Skeletal muscle cell (primary cell): ENCODE data around the gene SHROOM3.

ENCODE experiments used
- DNase-seq: peaks from one replicate; pipeline ENCODE4 v3.0.0-alpha.2; 2010; ENCODE audit warnings: low read depth
- H3K4me3 ChIP-seq: 2 replicates; pipeline ENCODE4 v1.5.1; 2011; ENCODE audit warnings: low read depth, mild to moderate bottlenecking, control low read depth, low read length, moderate library complexity

SHROOM3 gene

DNA sequence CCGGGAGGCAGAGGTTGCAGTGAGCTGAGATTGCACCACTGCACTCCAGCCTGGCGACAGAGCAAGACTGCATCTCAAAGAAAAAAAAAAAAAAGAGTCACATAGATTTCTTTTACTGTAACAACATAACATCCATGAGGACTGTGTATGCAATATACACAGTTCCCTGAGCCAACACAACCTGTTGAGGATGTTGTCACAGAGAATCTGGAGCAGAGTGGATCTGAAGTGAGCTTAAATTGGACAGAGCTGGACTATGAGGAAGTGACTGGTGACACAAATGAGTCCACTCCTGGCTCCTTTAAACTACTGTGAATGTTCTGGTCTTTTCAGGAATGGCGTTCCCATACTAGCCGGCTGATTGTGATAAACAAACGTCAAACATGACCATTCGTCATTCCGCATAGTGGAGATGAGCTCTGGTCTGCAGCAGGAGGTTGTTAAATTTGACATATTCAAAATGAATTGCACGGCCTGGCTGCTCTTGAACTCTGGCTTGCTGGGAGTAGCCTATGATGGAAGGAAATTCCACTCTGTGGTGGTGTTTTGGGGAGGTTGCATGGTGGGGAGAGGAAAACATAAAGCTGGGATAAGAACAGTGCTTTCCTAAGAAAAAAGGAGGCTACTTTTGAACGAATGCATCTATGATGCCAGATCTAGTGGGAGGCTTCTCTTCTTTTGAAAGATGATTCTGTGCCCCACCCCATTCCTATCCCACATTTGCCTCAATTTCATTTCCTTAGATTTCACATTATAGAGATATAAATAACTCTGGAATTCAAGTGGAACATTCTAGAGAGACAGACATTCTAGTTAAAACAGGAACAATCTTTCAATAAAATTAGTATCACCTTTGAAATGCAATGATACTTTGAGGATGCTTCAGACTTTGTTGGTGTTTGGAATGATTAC, 149.5 kb downstream of the SHROOM3 start:
- no peak for DNase-seq
- H3K4me3 ChIP-seq, result no peak overlapping the region

DNA sequence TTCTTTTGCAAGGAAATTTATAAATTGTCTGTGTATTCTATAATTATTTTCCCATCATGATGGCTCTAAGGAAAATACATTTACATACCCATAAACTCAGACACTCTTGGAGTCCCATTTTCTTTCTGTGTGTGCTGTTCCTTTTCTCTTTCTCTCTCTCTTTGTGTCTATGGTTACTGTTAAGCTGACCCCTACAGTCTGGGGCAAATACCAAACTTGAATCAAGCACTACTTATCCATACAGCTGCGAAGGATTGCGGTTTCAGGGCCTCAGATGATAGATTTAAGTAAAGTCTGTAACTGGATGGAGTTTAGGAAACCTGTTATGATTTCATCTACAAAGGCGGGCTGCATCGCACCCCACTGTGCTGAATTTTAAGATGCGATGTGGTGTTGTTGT, 150.2 kb downstream of the SHROOM3 start:
- no peak overlapping the region for H3K4me3 ChIP-seq
- no peak for DNase-seq

DNA sequence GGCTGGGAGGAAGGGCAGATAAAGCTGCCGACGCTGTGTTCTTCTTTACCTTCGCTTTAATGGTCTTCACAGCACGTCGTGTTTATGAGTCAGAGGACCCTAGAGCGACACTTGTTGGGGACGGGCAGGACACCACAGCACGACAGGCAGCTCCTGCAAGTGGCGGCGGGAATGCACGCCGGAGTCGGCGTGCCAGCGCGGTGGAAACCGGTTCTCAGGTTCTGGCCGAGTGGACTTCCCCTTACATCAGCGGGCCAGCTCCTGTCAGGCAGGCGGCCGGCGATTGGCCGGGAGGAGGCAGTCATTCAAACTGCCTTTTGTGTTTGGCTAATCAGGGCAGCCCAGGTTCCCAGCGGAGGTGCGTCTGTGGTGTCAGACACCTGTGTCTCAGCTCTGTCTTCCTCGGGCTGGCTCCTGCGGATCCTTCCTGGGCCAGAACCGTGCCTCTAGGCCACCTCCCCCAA, 150.9 kb downstream of the SHROOM3 start:
- no peak for DNase-seq
- H3K4me3 ChIP-seq, result peak overlapping the region; percentile 32

DNA sequence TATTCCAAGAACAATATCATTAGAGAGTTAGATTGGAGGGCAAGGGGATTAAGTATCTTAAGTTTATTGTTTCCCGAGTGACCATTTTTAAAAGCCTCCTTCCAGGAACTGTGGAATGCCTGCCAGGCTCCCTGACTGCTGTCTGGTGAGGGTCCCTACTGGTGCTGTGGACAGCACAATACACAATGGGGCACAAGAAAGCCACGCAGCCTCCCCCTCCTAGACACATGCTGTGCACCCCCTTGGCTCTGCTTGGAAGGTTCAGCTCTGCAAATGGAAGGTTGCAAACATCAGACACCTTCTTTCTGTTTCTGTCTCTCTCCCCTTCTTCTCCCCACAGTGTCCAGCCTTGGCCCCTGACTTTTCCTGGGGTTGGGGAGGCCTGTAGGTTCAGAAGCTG, 153.2 kb downstream of the SHROOM3 start:
- H3K4me3 ChIP-seq, result no peak overlapping the region
- no peak for DNase-seq

DNA sequence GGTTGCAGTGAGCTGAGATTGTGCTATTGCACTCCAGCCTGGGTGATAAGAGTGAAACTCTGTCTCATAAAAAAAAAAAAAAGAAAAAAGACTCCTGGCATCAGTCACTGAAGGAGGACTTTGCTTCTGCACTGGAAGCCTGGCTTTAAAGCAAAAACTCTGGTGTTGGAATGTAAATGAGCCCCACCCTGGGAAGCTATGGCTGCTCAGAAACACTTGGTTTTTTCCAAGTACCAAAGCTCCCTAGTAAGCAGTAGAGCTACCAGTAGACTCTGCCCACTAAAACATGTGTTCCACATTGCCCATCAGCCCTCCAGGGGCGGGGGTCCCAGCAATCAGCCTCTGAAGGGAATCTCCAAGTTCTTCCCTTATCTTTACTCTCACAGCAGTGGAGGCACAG, 154.4 kb downstream of the SHROOM3 start:
- no peak for DNase-seq
- H3K4me3 ChIP-seq, result no peak overlapping the region

DNA sequence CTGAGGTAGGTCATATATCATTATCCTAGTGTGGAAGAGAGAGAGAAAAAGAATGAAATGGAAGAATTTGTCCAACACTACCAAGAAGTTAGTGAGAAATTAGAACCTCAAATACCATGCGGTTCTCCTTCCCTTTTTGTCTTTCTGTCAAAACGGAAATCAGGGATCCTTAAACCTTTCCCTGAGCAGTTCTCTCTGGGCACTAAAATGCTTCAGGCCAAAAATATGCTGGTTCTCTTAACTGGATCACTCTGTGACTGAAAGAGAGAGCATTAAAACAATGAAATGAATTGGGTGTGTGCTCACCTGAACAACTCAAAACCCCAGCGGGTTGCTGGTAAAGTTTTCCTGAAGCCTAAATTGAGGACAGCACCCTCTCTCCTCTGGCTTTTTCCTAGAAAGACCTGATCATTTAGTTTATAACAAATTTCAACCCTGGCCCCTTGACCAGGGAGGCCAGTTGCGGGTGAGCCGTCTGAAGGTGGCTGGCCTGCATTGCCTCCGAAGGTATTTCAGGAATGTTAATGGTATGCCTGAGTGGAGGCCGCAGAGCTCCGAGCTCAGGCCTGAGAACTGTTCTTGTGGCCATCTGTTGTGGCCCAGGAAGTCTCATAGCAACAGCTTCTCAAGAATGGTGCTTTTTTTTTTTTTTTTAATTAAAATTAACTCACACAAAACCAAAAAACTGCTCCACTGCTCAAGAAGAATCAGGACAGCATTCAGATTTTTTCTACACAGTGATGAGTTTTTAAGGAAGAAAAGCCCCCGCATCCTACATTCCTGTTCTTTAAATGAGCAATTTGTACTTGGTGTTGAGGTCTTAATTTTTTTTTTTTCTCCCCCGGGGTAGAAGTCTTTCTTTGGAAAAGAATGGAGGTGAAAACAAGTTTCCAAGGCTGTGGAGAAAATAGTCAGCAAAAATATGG, 155.1 kb downstream of the SHROOM3 start:
- peak; percentile 69 for DNase-seq
- no peak overlapping the region for H3K4me3 ChIP-seq

DNA sequence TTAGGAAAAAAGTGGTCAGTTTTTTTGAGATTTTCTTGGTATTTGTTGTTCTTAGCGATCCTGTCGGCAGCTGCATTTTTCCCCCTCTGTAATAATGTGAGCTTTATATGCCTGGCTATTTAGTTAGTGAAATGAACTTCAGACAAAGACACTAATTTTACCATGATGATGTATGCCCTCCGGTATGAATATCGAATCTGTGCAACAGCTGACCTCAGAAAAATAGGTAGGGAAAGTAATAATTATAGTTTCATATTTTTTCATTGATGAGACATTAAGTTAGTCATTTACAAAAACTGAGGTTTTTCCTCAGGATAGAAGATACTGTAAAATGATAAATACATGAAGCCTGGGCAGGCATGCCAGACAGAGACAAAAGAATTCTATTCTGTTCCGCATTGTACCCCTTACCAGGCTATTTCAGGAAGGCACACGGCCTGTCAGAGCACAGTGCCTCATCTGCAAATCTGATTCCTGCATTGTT, 155.8 kb downstream of the SHROOM3 start:
- no peak overlapping the region for H3K4me3 ChIP-seq
- no peak for DNase-seq

DNA sequence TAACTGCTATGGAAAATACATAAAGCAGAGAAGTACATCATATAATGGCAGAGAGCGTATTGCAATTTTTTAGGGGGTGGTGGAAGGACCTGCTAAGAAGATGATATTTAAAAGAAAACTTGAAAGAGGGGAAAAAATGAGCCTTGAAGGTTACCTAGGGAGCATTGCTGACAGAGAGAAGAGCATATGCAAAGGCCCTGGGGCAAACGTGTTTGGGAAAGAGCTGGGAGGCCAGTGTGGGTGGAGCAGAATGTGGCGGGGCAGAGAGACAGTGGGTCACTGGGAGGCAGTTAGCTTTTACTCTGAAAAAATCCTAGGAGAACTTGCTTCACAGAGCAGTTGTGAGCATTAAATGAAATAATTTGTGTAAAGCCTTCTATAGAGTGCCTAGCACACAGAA, 157.0 kb downstream of the SHROOM3 start:
- H3K4me3 ChIP-seq, result no peak overlapping the region
- no peak for DNase-seq

DNA sequence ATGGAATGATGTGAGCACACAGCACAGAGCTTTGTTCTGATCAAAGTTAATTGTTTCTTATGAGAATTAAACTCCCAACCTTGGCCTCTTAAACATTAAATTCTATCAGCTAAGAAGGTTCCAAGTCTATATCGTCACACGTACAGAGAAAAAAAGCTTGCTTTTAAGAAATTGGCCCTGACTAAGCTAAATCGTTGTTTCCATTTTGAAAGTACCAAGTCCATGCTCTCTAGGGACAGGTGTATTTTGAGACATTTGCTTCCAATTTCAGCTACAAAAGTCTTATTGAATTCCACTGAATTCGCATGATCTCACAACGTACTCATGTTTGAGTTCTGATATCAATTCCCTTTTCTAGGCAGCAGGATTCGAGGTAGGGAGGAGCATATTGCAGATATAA, 157.4 kb downstream of the SHROOM3 start:
- no peak for DNase-seq
- no peak overlapping the region for H3K4me3 ChIP-seq

DNA sequence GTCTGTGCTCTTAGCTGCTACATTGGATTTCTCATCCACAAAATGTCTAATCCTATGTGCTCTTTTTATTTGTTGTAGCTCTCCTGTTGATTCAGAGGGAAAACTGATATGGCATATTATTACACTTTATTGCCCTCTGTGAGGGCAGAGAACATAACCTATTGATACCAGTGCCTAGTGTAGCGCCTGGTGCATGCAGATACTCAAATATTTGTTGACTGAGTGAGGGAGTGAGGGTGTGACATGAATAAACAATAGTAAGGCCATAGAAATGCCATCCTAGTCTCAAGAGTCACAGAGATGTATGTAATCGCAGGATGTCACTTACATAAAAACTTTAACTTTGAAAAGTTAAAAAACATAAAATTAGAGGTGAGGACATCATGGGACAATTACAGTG, 159.1 kb downstream of the SHROOM3 start:
- no peak overlapping the region for H3K4me3 ChIP-seq
- no peak for DNase-seq

DNA sequence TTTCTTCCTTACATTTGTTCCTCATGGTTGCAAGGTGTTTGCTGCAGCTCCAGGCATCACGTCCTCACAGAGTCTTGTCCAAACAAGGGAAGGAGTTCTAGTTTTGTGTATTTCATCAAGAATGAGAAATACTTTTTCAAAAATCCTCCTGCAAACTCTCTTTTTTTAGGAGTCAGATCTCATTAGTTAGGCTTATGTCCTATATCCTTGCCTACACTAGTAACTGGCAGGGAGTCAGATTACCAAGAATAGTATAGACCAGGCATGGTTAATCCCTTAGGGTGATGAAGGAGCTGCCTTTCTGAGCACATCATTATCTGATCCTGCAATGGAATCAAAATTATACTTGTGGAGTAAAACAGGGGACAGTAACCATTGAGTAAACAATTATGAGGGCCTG, 160.4 kb downstream of the SHROOM3 start:
- no peak for DNase-seq
- H3K4me3 ChIP-seq, result no peak overlapping the region

DNA sequence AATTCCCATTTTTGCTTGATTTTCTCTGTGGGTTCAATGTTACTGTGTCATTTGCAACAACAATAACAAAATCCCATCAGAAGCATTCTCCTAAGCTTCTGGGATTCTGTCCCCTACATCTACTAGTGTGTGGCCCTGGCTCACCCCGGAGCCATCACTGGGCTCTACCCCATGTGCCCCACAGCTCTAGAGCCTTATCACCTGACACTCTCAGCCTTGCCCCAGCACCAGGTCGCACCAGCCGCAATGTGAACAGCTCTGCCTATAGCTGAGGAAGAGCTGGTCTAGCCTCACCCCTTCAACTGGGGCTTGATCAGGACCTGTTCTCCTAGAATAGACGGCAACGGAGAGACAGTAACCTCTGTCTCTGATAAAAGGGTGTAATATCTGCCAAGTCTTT, 161.7 kb downstream of the SHROOM3 start:
- no peak overlapping the region for H3K4me3 ChIP-seq
- DNase-seq, result no peak

DNA sequence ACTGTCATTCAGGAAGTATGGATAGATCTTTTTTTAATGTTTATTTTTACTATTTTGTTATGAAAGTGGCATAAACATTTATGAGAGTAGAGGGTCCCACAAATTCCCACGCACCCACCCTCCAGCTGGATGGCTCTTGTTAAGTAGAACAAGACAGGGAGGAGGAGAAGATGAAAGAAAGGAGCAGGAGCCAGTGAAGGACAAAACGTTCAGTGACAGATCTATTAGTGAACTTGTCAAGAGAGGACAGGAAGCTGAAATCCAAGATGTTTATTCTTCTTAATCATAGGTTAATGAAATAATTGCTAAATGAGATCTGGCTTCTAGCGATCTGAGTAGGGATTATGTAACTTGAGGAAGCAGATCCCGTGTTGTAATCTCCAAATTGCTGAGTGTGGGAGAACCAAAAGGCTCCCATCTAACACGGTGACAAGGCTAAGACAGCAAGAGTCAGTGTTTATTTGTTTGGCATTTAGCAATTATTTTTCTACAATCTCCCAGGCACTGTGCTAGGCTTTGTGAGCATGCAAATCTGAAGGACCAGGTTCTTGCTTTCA, 162.5 kb downstream of the SHROOM3 start:
- no peak for DNase-seq

DNA sequence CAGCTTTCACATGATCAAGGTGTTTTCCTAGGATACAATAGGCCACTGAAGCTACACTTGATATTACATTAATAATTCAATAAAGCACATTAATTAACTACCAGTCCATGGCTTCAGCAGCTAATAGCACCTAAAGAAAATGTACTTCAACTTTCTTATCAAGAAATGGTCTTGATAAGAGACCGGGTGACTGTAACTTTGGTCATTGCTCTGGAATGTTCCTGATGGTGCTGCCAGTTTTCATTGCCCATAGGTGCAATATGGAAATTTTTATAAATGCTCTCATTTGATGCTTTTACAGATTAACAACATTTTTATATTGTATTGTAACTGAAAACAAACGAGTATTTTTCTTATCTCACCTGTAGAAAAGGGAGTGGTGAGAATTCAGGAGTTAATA, 165.4 kb downstream of the SHROOM3 start:
- DNase-seq, result no peak
- H3K4me3 ChIP-seq, result no peak overlapping the region

More for the DNA sequence above, 162.5 kb downstream of the SHROOM3 start:
- no peak overlapping the region for H3K4me3 ChIP-seq

DNA sequence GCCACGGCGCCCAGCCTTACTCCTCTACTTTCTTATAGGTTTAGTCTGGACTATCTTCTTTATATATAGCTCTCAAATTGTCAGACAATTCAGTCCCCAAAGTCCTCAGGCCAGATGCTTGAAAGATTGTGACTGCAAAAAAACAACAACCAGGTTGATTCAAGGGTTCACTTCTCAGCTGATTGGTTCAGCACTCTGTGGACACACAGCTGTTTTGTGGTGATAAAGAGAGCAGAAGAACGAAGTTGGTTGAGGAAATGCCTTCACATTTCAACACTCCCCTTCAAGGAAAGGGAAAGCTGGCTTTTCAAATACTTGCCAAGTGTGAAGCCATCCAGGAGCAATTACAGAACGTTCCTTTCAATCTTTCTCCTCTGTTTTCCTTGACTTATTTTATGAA, 166.8 kb downstream of the SHROOM3 start:
- DNase-seq, result no peak
- H3K4me3 ChIP-seq, result no peak overlapping the region

DNA sequence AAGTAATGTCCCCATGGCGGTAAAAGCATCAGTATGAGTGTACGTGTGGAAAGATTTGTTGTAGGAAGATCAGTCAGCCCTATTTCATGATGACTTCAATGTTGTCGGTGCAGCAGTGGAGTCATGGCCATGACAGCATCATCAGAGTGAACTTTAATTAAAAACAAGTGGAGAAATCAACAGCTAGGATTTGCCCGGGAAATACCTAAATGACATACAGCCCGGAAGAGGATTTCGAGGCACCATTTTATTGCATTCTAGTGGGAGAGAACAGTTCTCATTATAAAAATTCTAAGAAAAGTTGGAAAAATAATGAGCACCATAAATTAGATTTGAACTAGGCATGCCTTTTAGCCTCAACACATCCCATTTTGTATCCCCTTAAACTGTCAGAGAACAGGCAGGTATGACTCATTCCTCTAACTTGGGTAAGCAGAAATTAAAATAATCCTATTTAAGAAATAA, 170.1 kb downstream of the SHROOM3 start:
- H3K4me3 ChIP-seq, result no peak overlapping the region
- DNase-seq, result no peak

DNA sequence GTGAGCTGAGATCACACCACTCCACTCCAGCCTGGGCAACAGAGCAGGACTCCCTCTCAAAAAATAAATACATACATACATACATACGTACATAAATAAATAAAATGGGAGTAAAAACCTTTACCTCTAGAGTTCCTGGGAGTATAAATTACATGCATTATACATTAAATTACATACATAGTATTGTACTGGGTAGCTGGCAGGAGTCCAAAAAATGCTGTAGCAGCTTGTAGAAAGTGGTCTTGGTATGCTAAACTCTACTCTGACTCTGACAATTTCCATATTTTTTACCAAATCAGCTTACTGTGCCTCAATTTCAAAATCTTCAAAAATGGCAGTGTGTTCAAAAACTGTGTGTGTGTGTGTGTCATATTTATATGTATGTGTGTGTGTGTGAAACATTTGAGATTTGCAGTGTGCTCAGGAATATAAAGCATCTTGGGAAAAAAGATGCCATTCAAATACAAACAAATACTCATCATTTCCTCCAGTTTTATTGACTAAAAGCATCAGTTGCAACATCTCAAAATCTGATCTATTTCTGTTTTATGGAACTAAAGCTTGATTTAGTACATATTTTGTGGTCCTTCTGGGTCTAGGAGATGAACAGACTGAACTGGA, 171.7 kb downstream of the SHROOM3 start:
- no peak overlapping the region for H3K4me3 ChIP-seq
- DNase-seq, result no peak

DNA sequence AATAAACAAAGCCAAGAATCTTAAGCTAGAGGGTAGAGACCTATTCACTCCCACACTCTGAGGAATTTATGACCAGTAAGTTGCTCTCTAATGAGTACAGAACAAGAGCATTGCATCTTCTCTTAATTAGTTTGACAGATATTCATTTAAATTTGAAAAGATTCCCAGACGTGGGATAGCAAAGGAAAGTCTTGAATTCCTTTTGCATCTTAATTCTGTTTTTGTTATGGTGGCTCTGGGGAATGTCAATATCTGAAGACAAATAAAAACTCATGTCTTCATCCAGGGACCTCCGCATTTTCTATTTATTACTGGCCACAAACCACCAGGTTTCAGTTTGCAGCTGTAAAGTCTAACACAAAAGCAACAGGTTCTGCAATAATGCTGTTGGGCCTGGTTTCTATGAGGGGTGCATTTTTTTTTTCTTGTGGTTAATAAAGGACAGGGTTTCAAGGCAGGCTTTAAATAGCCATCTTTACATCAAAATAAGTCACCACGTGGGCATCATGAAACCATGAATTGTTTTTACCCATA, 172.3 kb downstream of the SHROOM3 start:
- DNase-seq, result no peak
- no peak overlapping the region for H3K4me3 ChIP-seq

DNA sequence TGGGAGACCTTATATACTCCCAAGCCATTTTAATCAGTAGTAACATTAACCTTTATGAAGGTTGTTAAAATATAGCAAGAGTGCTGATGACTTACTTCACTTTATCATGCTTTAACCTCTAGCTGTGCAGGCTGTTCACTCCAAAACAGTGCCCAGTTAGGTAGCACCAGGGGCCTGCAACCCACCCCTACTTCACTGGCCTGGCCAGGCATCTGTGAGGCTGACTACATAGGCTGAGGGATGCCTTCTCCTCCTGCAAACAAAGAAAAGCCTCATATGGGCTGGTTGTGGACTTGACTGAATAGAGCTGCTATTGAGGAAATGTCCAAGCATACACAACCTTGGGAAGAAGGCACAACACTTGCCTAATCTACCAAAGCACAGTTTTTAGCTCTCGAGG, 172.8 kb downstream of the SHROOM3 start:
- no peak overlapping the region for H3K4me3 ChIP-seq
- no peak for DNase-seq
